Measurements from ENCODE around the gene TMEM223. TPM values are rescaled to one million over a fixed set of nuclear protein-coding genes. Genes with fewer than 3 reads are reported as not detected.
"Not testable (repeated sequence)": the region's sequence is repeated elsewhere in the genome, so short reads cannot be mapped to it uniquely, and the experiment has no call there.

TMEM223 gene
- 10 to 100 TPM; 15.9 to 30.2 (median 23.4) TPM for total RNA-seq

GRCh38 chr11:62791501-62792201 is at the start of gene TMEM223:
TMEM223 (minus strand) TSS chr11:62792006; CDS start chr11:62791994, 12 bp downstream.
- H3K4me1 ChIP-seq = peaks cover 48% of the 10 kb centered on the region
- peak within 1 kb of the TSS; percentile 91 for H3K27ac ChIP-seq
- peak within 1 kb of the TSS; percentile 92 for H3K4me3 ChIP-seq
- no peaks in the 10 kb centered on the region for H3K27me3 ChIP-seq
- peaks cover 54% of the 10 kb centered on the region for H3K36me3 ChIP-seq
- WGBS = 3% methylated on average over 11 of the region's 58 CpGs
- no peaks in the 10 kb centered on the region for H3K9me3 ChIP-seq
- TF ChIP-seq POLR2AphosphoS5 (IDR thresholded peaks at IDR 0.05) (peak; percentile 35 to 80 (median 77)), EP300 (IDR thresholded peaks at IDR 0.05) (no peak), POLR2A (IDR thresholded peaks at IDR 0.05) (peak in 1 of 2 donors; percentile 47), CTCF (IDR thresholded peaks at IDR 0.05) (no peak)
- peak; percentile 90 to 94 for DNase-seq (ENCODE audit: low spot score in 2 of 2)

GRCh38 chr11:62840721-62841360 is 49.0 kb upstream of the TMEM223 start:
- not testable (repeated sequence) for H3K27me3 ChIP-seq, H3K9me3 ChIP-seq, H3K36me3 ChIP-seq
- peak in 1 of 3 donors; percentile 34 for TF ChIP-seq POLR2AphosphoS5 (IDR thresholded peaks at IDR 0.05)
- H3K4me3 ChIP-seq = peak overlapping the region; percentile 92
- 1% methylated on average over 41 of the region's 41 CpGs for WGBS
- H3K27ac ChIP-seq = peak overlapping the region; percentile 97
- DNase-seq (ENCODE audit: low spot score in 2 of 2) = peak; percentile 92 to 93
- H3K4me1 ChIP-seq = peaks cover 44% of the 10 kb centered on the region

- Histone ChIP-seq H3K27me3 (no peaks in the 10 kb centered on the region), H3K9me3 (no peaks in the 10 kb centered on the region), H3K36me3 (peaks cover 22% of the 10 kb centered on the region), H3K27ac (peak within 1 kb of the TSS; percentile 97), H3K4me1 (peaks cover 44% of the 10 kb centered on the region), H3K4me3 (peak within 1 kb of the TSS; percentile 92)
- DNase-seq (ENCODE audit: low spot score in 2 of 2) = peak; percentile 94 to 95
- WGBS = 1% methylated on average over 19 of the region's 62 CpGs
- TF ChIP-seq CTCF (IDR thresholded peaks at IDR 0.05) = no peak
- TF ChIP-seq POLR2AphosphoS5 (IDR thresholded peaks at IDR 0.05) = peak; percentile 90 to 99 (median 94)
- peak; percentile 55 to 87 for TF ChIP-seq POLR2A (IDR thresholded peaks at IDR 0.05)
Measured at GRCh38 chr11:62839050-62839945, 47.5 kb upstream of the TMEM223 start, which contains the start of gene WDR74. WDR74 (minus strand) TSS chr11:62839590; CDS start chr11:62839570, 20 bp downstream.

GRCh38 chr11:62835336-62835735 is 43.5 kb upstream of the TMEM223 start:
- no peaks in the 10 kb centered on the region for H3K27me3 ChIP-seq
- no peak overlapping the region for H3K27ac ChIP-seq
- WGBS = 88% methylated on average over 8 of the region's 8 CpGs
- peaks cover 50% of the 10 kb centered on the region for H3K4me1 ChIP-seq
- peaks cover 25% of the 10 kb centered on the region for H3K36me3 ChIP-seq
- no peak for DNase-seq (ENCODE audit: low spot score in 2 of 2)
- H3K4me3 ChIP-seq = no peak overlapping the region
- TF ChIP-seq POLR2AphosphoS5 (IDR thresholded peaks at IDR 0.05) = no peak
- TF ChIP-seq POLR2A (IDR thresholded peaks at IDR 0.05) = no peak
- TF ChIP-seq EP300 (IDR thresholded peaks at IDR 0.05) = no peak
- TF ChIP-seq CTCF (IDR thresholded peaks at IDR 0.05) = no peak
- H3K9me3 ChIP-seq = no peaks in the 10 kb centered on the region

- no peak for TF ChIP-seq EP300 (IDR thresholded peaks at IDR 0.05)
- TF ChIP-seq POLR2AphosphoS5 (IDR thresholded peaks at IDR 0.05) = no peak
- TF ChIP-seq CTCF (IDR thresholded peaks at IDR 0.05) = no peak
- TF ChIP-seq POLR2A (IDR thresholded peaks at IDR 0.05) = no peak
- Histone ChIP-seq H3K4me1 (peaks cover 47% of the 10 kb centered on the region), H3K36me3 (peaks cover 31% of the 10 kb centered on the region), H3K9me3 (no peaks in the 10 kb centered on the region), H3K4me3 (peak within 1 kb of the TSS; percentile 88), H3K27me3 (no peaks in the 10 kb centered on the region), H3K27ac (peak within 1 kb of the TSS; percentile 91)
- 11% methylated on average over 39 of the region's 40 CpGs for WGBS
- peak; percentile 79 to 80 for DNase-seq (ENCODE audit: low spot score in 2 of 2)
Measured at GRCh38 chr11:62832336-62833234, 40.8 kb upstream of the TMEM223 start, which contains the start of gene TEX54. TEX54 (minus strand) TSS chr11:62832841.
